ENCODE results near the gene ZBTB43. TPM values are rescaled to one million over a fixed set of nuclear protein-coding genes. Genes with fewer than 3 reads are reported as not detected.

The ZBTB43 gene
- polyA plus RNA-seq, 1 donor from 2014 or later: 12.3 TPM

DNA sequence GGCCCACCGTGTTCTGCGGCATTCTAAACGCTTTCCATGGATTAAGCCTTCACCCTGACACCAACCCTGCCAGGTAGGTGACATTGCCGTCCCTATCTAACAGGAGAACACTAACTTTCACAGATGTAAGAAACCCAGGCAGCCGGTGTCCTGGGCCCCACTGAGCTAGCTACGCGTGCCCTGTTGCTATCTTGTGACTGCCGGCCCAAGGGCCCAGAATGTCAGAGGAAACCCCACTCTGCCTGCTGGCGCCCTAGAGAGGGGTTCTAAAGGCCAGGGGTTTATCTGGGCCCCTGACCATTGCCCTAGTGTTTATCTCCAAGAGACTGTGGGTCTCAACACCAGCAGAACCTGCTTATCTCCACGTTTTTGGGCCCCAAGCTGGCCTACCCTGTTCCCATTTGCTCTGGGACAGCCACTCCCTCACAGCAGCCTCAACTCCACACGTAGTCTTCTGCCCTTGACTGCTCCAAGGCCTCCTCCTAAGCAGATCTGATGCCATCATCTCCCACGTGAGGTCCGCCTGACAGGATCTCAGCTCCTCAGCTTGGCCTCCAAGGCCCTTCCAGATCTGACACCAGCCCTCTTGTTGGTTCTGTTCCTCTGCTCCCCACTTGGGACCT is 37.5 kb downstream of the ZBTB43 start:
- no peaks in the 10 kb centered on the region for H3K9me3 ChIP-seq (ENCODE audit: low read length)
- no peak overlapping the region for H3K27ac ChIP-seq (ENCODE audit: low read length)
- H3K27me3 ChIP-seq (ENCODE audit: insufficient read depth, low read depth, low read length): no peaks in the 10 kb centered on the region
- no peaks in the 10 kb centered on the region for H3K79me2 ChIP-seq (replicated peaks; ENCODE audit: insufficient read depth, low read length)
- no peak overlapping the region for H3K4me3 ChIP-seq (ENCODE audit: low read length)
- H2AFZ ChIP-seq (ENCODE audit: low read depth, low read length): no peak overlapping the region
- H3F3A ChIP-seq (ENCODE audit: insufficient read depth, low read length, poor library complexity, severe bottlenecking): no peaks in the 10 kb centered on the region
- H3K36me3 ChIP-seq (ENCODE audit: insufficient read depth, low read length): no peaks in the 10 kb centered on the region
- H3K4me2 ChIP-seq (ENCODE audit: low read length): no peak overlapping the region
- H4K20me1 ChIP-seq (ENCODE audit: insufficient read depth): no peaks in the 10 kb centered on the region
- H3K9ac ChIP-seq (ENCODE audit: low read length): no peak overlapping the region
- no peaks in the 10 kb centered on the region for H3K9me2 ChIP-seq (ENCODE audit: insufficient read depth, low read length)
- TF ChIP-seq MXI1 (conservative IDR thresholded peaks at IDR 0.05; ENCODE audit: poor library complexity, severe bottlenecking) (no peak), RAD21 (conservative IDR thresholded peaks at IDR 0.05) (no peak), EZH2 (IDR thresholded peaks at IDR 0.05; ENCODE audit: borderline replicate concordance, insufficient read depth, low read length, poor library complexity, severe bottlenecking) (no peak), POLR2AphosphoS5 (IDR thresholded peaks at IDR 0.05) (no peak), SMC3 (conservative IDR thresholded peaks at IDR 0.05; ENCODE audit: poor library complexity) (no peak), EP300 (conservative IDR thresholded peaks at IDR 0.05; ENCODE audit: poor library complexity, severe bottlenecking) (no peak), TAF1 (IDR thresholded peaks at IDR 0.05; ENCODE audit: low read depth) (no peak)
- TF ChIP-seq, protein P1, sequence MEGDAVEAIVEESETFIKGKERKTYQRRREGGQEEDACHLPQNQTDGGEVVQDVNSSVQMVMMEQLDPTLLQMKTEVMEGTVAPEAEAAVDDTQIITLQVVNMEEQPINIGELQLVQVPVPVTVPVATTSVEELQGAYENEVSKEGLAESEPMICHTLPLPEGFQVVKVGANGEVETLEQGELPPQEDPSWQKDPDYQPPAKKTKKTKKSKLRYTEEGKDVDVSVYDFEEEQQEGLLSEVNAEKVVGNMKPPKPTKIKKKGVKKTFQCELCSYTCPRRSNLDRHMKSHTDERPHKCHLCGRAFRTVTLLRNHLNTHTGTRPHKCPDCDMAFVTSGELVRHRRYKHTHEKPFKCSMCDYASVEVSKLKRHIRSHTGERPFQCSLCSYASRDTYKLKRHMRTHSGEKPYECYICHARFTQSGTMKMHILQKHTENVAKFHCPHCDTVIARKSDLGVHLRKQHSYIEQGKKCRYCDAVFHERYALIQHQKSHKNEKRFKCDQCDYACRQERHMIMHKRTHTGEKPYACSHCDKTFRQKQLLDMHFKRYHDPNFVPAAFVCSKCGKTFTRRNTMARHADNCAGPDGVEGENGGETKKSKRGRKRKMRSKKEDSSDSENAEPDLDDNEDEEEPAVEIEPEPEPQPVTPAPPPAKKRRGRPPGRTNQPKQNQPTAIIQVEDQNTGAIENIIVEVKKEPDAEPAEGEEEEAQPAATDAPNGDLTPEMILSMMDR (IDR thresholded peaks at IDR 0.05; ENCODE audit: poor library complexity, severe bottlenecking): no peak
- TF ChIP-seq, protein P2, sequence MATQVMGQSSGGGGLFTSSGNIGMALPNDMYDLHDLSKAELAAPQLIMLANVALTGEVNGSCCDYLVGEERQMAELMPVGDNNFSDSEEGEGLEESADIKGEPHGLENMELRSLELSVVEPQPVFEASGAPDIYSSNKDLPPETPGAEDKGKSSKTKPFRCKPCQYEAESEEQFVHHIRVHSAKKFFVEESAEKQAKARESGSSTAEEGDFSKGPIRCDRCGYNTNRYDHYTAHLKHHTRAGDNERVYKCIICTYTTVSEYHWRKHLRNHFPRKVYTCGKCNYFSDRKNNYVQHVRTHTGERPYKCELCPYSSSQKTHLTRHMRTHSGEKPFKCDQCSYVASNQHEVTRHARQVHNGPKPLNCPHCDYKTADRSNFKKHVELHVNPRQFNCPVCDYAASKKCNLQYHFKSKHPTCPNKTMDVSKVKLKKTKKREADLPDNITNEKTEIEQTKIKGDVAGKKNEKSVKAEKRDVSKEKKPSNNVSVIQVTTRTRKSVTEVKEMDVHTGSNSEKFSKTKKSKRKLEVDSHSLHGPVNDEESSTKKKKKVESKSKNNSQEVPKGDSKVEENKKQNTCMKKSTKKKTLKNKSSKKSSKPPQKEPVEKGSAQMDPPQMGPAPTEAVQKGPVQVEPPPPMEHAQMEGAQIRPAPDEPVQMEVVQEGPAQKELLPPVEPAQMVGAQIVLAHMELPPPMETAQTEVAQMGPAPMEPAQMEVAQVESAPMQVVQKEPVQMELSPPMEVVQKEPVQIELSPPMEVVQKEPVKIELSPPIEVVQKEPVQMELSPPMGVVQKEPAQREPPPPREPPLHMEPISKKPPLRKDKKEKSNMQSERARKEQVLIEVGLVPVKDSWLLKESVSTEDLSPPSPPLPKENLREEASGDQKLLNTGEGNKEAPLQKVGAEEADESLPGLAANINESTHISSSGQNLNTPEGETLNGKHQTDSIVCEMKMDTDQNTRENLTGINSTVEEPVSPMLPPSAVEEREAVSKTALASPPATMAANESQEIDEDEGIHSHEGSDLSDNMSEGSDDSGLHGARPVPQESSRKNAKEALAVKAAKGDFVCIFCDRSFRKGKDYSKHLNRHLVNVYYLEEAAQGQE (IDR thresholded peaks at IDR 0.05; ENCODE audit: borderline replicate concordance): no peak

DNA sequence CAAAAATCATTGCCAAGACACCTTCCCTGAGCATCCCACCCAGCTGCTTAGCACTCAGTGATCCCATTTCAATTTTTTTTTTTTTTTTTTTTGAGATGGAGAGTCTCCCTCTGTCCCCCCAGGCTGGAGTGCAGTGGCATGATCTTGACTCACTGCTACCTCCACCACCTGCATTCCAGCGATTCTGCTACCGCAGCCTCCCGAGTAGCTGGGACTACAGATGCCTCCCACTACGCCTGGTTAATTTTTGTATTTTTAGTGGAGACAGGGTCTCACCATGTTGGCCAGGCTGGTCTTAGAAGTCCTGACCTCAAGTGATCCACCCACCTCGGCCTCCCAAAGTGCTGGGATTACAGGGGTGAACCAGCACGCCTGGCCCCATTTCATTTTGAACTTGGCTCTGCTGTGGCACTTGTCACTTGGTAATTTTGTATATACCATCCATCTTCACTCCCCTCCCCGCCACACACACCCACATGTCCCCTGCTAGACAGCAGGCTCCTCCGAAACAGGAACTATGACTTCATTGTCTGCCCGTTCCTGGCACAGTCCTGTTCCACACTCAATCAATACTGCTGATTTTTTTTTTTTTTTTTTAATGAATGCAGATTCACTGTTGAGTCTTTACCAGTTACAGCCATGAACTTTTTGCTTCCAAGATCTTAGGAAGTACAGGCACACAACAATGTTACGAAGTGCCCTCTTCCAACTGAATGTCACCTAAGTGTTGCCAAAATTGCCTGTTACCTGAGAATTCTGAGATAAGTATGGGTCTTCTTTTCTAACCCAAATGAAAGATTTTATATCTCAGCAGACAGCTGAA is 38.3 kb downstream of the ZBTB43 start:
- no peak overlapping the region for H3K4me3 ChIP-seq (ENCODE audit: low read length)
- H3K9me3 ChIP-seq (ENCODE audit: low read length): no peaks in the 10 kb centered on the region
- H3K36me3 ChIP-seq (ENCODE audit: insufficient read depth, low read length): no peaks in the 10 kb centered on the region
- no peaks in the 10 kb centered on the region for H3K9me2 ChIP-seq (ENCODE audit: insufficient read depth, low read length)
- H2AFZ ChIP-seq (ENCODE audit: low read depth, low read length): no peak overlapping the region
- no peaks in the 10 kb centered on the region for H3K79me2 ChIP-seq (replicated peaks; ENCODE audit: insufficient read depth, low read length)
- no peak overlapping the region for H3K4me2 ChIP-seq (ENCODE audit: low read length)
- H3F3A ChIP-seq (ENCODE audit: insufficient read depth, low read length, poor library complexity, severe bottlenecking): no peaks in the 10 kb centered on the region
- H3K9ac ChIP-seq (ENCODE audit: low read length): no peak overlapping the region
- H3K27ac ChIP-seq (ENCODE audit: low read length): no peak overlapping the region
- H4K20me1 ChIP-seq (ENCODE audit: insufficient read depth): no peaks in the 10 kb centered on the region
- no peaks in the 10 kb centered on the region for H3K27me3 ChIP-seq (ENCODE audit: insufficient read depth, low read depth, low read length)
- TF ChIP-seq TAF1 (IDR thresholded peaks at IDR 0.05; ENCODE audit: low read depth) (no peak), EZH2 (IDR thresholded peaks at IDR 0.05; ENCODE audit: borderline replicate concordance, insufficient read depth, low read length, poor library complexity, severe bottlenecking) (no peak), MXI1 (conservative IDR thresholded peaks at IDR 0.05; ENCODE audit: poor library complexity, severe bottlenecking) (no peak), POLR2AphosphoS5 (IDR thresholded peaks at IDR 0.05) (no peak), RAD21 (conservative IDR thresholded peaks at IDR 0.05) (no peak), SMC3 (conservative IDR thresholded peaks at IDR 0.05; ENCODE audit: poor library complexity) (no peak), EP300 (conservative IDR thresholded peaks at IDR 0.05; ENCODE audit: poor library complexity, severe bottlenecking) (no peak)
- TF ChIP-seq, protein P2 (IDR thresholded peaks at IDR 0.05; ENCODE audit: borderline replicate concordance): no peak
- TF ChIP-seq, protein P1 (IDR thresholded peaks at IDR 0.05; ENCODE audit: poor library complexity, severe bottlenecking): no peak

Data from neural cell (in vitro differentiated cells).